HCT116 (cell line): ENCODE measurements around the gene NXPE3. TPM values are rescaled to one million over a fixed set of nuclear protein-coding genes. Genes with fewer than 3 reads are reported as not detected.
A peak's percentile ranks its signal among the peaks of the same experiment; 100 is the strongest.

Source experiments
- ATAC-seq: fragments of 200-7000 bp; cut with Tn5 transposase; 2 replicates; pipeline ENCODE4 v1.9.1; 2020; ENCODE audit warnings: mild to moderate bottlenecking, moderate library complexity
- BruUV-seq: library from RNA; stranded (reverse); fragments of 400-500 nt; replicated peaks from 2 replicates; lab custom pipeline; 2021; lab: Mats Ljungman, UMichigan
- CTCF ChIA-PET: fragments of 300-600 bp; sonication (Branson Sonifier 250); formaldehyde crosslinking; loops from one replicate; lab custom pipeline; 2021; ENCODE audit warnings: antibody characterized with exemption; lab: Charles Lee
- POLR2A ChIA-PET: fragments of 300-600, 350-600 bp; sonication (Branson Sonifier 250); formaldehyde crosslinking; loops from one replicate; lab custom pipeline; 2021; ENCODE audit warnings: antibody characterized with exemption; lab: Charles Lee
- RAD21 ChIA-PET, 2 experiments: fragments of 300-600 bp; sonication (Branson Sonifier 250); formaldehyde crosslinking; loops; one replicate each; lab custom pipeline; 2023; ENCODE audit warnings: low total read pairs in 2 of 2; ENCODE audit not compliant: uncharacterized antibody in 2 of 2, unreplicated experiment in 2 of 2, low non-redundant PET in 1 of 2; lab: Charles Lee
- DNase-seq: peaks from one replicate; pipeline ENCODE4 v3.0.0-alpha.2; 2010; ENCODE audit warnings: low read depth, low spot score
- H2AFZ ChIP-seq: fragments of 200-600 bp; shearing (Covaris generic), sonication (generic); 2 replicates; pipeline ENCODE4 v1.6.1; 2017; ENCODE audit warnings: low read depth, mixed run types, mixed read lengths, antibody characterized with exemption, low read length; ENCODE audit not compliant: poor library complexity, severe bottlenecking
- H3K27ac ChIP-seq: 2 replicates; pipeline ENCODE4 v1.5.1; 2012; ENCODE audit warnings: low read depth, low read length
- H3K27me3 ChIP-seq: fragments of 200-600 bp; sonication (generic); 2 replicates; pipeline ENCODE4 v1.6.1; 2016; ENCODE audit warnings: mixed run types, low read length, mixed read lengths; ENCODE audit not compliant: insufficient read depth
- H3K36me3 ChIP-seq, 2 experiments: fragments of 200-500 bp in 1 of 2; fragments of 200-600 bp in 1 of 2; sonication (Bioruptor generic) in 1 of 2; sonication (generic) in 1 of 2; 2 replicates each; pipeline versions ENCODE4 v1.5.1 to v1.6.1; 2014 to 2016; ENCODE audit warnings: low read length in 2 of 2, inconsistent platforms in 1 of 2, mixed read lengths in 1 of 2, mixed run types in 1 of 2; ENCODE audit not compliant: insufficient read depth in 2 of 2, control insufficient read depth in 1 of 2
- H3K4me1 ChIP-seq, 2 experiments: fragments of 200-600 bp in 1 of 2; sonication (generic) in 1 of 2; 2 replicates each; pipeline versions ENCODE4 v1.5.1 to v1.6.1; 2012 to 2017; ENCODE audit warnings: low read length in 2 of 2, inconsistent platforms in 1 of 2, mild to moderate bottlenecking in 1 of 2, mixed read lengths in 1 of 2, mixed run types in 1 of 2, moderate library complexity in 1 of 2; ENCODE audit not compliant: insufficient read depth in 2 of 2, control insufficient read depth in 1 of 2
- H3K4me2 ChIP-seq: fragments of 200-600 bp; sonication (generic); 2 replicates; pipeline ENCODE4 v1.6.1; 2017; ENCODE audit warnings: mixed run types, low read length, mixed read lengths
- H3K4me3 ChIP-seq, 2 experiments: fragments of 200-600 bp in 1 of 2; sonication (generic) in 1 of 2; replicated peaks in 1 of 2; 2 replicates each; pipeline ENCODE4 v1.5.1; 2011 to 2016; ENCODE audit warnings: low read length in 2 of 2, control low read depth in 1 of 2, low read depth in 1 of 2, mild to moderate bottlenecking in 1 of 2, mixed read lengths in 1 of 2, mixed run types in 1 of 2
- H3K79me2 ChIP-seq: fragments of 200-600 bp; sonication (generic); 2 replicates; pipeline ENCODE4 v1.6.1; 2017; ENCODE audit warnings: mild to moderate bottlenecking, mixed run types, low read length, moderate library complexity, mixed read lengths; ENCODE audit not compliant: insufficient read depth
- H3K9ac ChIP-seq: fragments of 200-600 bp; sonication (generic); 2 replicates; pipeline ENCODE4 v1.6.1; 2016; ENCODE audit warnings: low read length, mixed read lengths
- H3K9me2 ChIP-seq: fragments of 200-600 bp; sonication (generic), shearing (Covaris generic); 2 replicates; pipeline ENCODE4 v1.6.1; 2017; ENCODE audit warnings: mixed run types, mild to moderate bottlenecking, moderate library complexity; ENCODE audit not compliant: insufficient read depth
- H3K9me3 ChIP-seq, 2 experiments: fragments of 200-500 bp in 1 of 2; fragments of 200-600 bp in 1 of 2; sonication (Bioruptor generic) in 1 of 2; sonication (generic) in 1 of 2; 2 replicates each; pipeline ENCODE4 v1.6.1; 2014 to 2017; ENCODE audit warnings: low read length in 2 of 2, mixed read lengths in 2 of 2, inconsistent platforms in 1 of 2, low read depth in 1 of 2, mild to moderate bottlenecking in 1 of 2, mixed run types in 1 of 2, moderate library complexity in 1 of 2; ENCODE audit not compliant: control insufficient read depth in 1 of 2, insufficient read depth in 1 of 2
- H4K20me1 ChIP-seq: fragments of 200-600 bp; sonication (generic), shearing (Covaris generic); 2 replicates; pipeline ENCODE4 v1.6.1; 2017; ENCODE audit warnings: mixed run types, mild to moderate bottlenecking, moderate library complexity; ENCODE audit not compliant: insufficient read depth
- CBX3 ChIP-seq: IDR thresholded peaks from 2 replicates; pipeline ENCODE4 v1.6.1; 2012; ENCODE audit warnings: low read depth
- CEBPB ChIP-seq: IDR thresholded peaks from 2 replicates; pipeline ENCODE4 v1.6.1; 2012; ENCODE audit warnings: low read depth
- EGR1 ChIP-seq: IDR thresholded peaks from 2 replicates; pipeline ENCODE4 v1.6.1; 2012; ENCODE audit warnings: low read depth
- EZH2 ChIP-seq: fragments of 200-600 bp; sonication (generic); IDR thresholded peaks from 2 replicates; pipeline ENCODE4 v1.6.1; 2017; ENCODE audit warnings: antibody characterized with exemption, mixed run types
- POLR2AphosphoS5 ChIP-seq: IDR thresholded peaks from 2 replicates; pipeline ENCODE4 v1.6.1; 2011; ENCODE audit warnings: mild to moderate bottlenecking, low read depth, low read length, moderate library complexity
- RAD21 ChIP-seq: IDR thresholded peaks from 2 replicates; pipeline ENCODE4 v1.6.1; 2012; ENCODE audit warnings: low read depth, mild to moderate bottlenecking
- SIN3A ChIP-seq: IDR thresholded peaks from 2 replicates; pipeline ENCODE4 v1.6.1; 2012; ENCODE audit warnings: low read depth
- SP1 ChIP-seq: IDR thresholded peaks from 2 replicates; pipeline ENCODE4 v1.6.1; 2012; ENCODE audit warnings: low read depth
- TCF7L2 ChIP-seq: IDR thresholded peaks from 2 replicates; pipeline ENCODE4 v1.7.0; 2011; ENCODE audit warnings: borderline replicate concordance, inconsistent platforms; ENCODE audit not compliant: insufficient read depth, insufficient read length; ENCODE audit errors: extremely low read depth
- YY1 ChIP-seq: IDR thresholded peaks from 2 replicates; pipeline ENCODE4 v1.6.1; 2011; ENCODE audit warnings: low read length, low read depth, moderate library complexity, mild to moderate bottlenecking; ENCODE audit not compliant: insufficient replicate concordance; ENCODE audit errors: extremely low read depth
- intact Hi-C: fragments of 100-400 bp; cut with micrococcal nuclease; formaldehyde crosslinking; loops from 2 replicates; pipeline ENCODE4 v1.10.0; 2022
- total RNA-seq: library from RNA; stranded (reverse); gene quantifications from one replicate; pipeline ENCODE4 v1.2.1, GENCODE V29; 2021; ENCODE audit not compliant: unreplicated experiment
- TF ChIP-seq, protein P1 (sequence below), 3 experiments: fragments of 200-600 bp in 1 of 3; sonication (generic) in 1 of 3; IDR thresholded peaks in 2 of 3; conservative IDR thresholded peaks in 1 of 3; 2 replicates each; pipeline ENCODE4 v1.5.1; 2012 to 2017; ENCODE audit warnings: low read depth in 2 of 3, low read length in 2 of 3, antibody characterized with exemption in 1 of 3, borderline replicate concordance in 1 of 3, control low read depth in 1 of 3, mild to moderate bottlenecking in 1 of 3, mixed read lengths in 1 of 3, mixed run types in 1 of 3, moderate library complexity in 1 of 3; ENCODE audit not compliant: insufficient read depth in 1 of 3
- TF ChIP-seq, protein P2 (sequence below): IDR thresholded peaks from 2 replicates; pipeline ENCODE4 v1.6.1; 2012

The NXPE3 gene
- total RNA-seq, 1 experiment from 2014 or later: 4.3 TPM

DNA sequence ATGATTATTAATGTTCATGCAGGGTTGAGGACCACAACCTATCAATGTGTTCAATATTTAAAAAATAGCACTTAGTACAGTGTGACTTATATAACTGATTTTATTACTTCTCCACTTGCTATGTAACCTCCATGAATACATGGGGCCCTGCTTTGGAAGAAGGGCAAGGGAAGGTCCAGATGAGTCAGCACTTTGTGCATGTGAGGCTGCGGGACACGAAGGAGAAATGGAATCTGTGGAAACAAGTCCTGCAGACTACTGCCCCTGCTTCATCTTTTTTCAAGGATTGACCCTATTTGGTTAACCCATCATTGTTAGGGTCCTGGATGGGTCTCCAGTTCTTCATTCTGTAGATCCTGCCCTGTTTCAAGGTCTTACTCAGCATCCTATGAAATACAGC is 1.6 kb downstream of the NXPE3 start:
- Histone ChIP-seq H3K9ac (no peak overlapping the region), H3K4me3 (peak overlapping the region in 1 of 2 experiments; percentile 71; a peak in 1 of 4 replicates), H3K9me3 (no peaks in the 10 kb centered on the region), H3K4me2 (peak overlapping the region; percentile 87), H3K27me3 (no peaks in the 10 kb centered on the region), H3K27ac (no peak overlapping the region), H3K36me3 (no peaks in the 10 kb centered on the region), H3K79me2 (no peaks in the 10 kb centered on the region), H3K4me1 (peaks cover 10 to 23% of the 10 kb centered on the region in 2 experiments; a peak in 3 of 4 replicates), H2AFZ (no peak overlapping the region), H3K9me2 (no peaks in the 10 kb centered on the region), H4K20me1 (no peaks in the 10 kb centered on the region)
- POLR2A ChIA-PET: no interaction called here
- intact Hi-C loops: no loop called here
- no peak for DNase-seq
- ATAC-seq: no peak
- TF ChIP-seq EZH2 (no peak), EGR1 (no peak), YY1 (no peak), CBX3 (no peak), SP1 (no peak), SIN3A (no peak), RAD21 (no peak), TCF7L2 (no peak), POLR2AphosphoS5 (no peak), CEBPB (no peak)
- TF ChIP-seq, protein P1, sequence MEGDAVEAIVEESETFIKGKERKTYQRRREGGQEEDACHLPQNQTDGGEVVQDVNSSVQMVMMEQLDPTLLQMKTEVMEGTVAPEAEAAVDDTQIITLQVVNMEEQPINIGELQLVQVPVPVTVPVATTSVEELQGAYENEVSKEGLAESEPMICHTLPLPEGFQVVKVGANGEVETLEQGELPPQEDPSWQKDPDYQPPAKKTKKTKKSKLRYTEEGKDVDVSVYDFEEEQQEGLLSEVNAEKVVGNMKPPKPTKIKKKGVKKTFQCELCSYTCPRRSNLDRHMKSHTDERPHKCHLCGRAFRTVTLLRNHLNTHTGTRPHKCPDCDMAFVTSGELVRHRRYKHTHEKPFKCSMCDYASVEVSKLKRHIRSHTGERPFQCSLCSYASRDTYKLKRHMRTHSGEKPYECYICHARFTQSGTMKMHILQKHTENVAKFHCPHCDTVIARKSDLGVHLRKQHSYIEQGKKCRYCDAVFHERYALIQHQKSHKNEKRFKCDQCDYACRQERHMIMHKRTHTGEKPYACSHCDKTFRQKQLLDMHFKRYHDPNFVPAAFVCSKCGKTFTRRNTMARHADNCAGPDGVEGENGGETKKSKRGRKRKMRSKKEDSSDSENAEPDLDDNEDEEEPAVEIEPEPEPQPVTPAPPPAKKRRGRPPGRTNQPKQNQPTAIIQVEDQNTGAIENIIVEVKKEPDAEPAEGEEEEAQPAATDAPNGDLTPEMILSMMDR (IDR thresholded peaks at IDR 0.05 in 2 of 3, conservative IDR thresholded peaks at IDR 0.05 in 1 of 3; ENCODE audit: borderline replicate concordance in 1 of 3, insufficient read depth in 1 of 3, low read depth in 2 of 3, low read length in 2 of 3): no peak
- TF ChIP-seq, protein P2, sequence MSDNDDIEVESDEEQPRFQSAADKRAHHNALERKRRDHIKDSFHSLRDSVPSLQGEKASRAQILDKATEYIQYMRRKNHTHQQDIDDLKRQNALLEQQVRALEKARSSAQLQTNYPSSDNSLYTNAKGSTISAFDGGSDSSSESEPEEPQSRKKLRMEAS: no peak
- BruUV-seq: no TSS peak
- CTCF ChIA-PET: no interaction called here
- RAD21 ChIA-PET: no interaction called here
